PC-3 (cell line): ENCODE measurements around the gene KIFAP3.

Experiments
- EZH2 ChIP-seq: fragments of 300-600 bp; sonication (generic); IDR thresholded peaks from one replicate; pipeline ENCODE4 v1.6.1; 2017; ENCODE audit warnings: antibody characterized with exemption, mild to moderate bottlenecking, low read length; ENCODE audit not compliant: unreplicated experiment
- TF ChIP-seq, protein P1 (sequence below): fragments of 300-600 bp; sonication (generic); conservative IDR thresholded peaks from 2 replicates; pipeline ENCODE4 v1.5.1; 2017; ENCODE audit warnings: antibody characterized with exemption, low read depth, mild to moderate bottlenecking, low read length

DNA sequence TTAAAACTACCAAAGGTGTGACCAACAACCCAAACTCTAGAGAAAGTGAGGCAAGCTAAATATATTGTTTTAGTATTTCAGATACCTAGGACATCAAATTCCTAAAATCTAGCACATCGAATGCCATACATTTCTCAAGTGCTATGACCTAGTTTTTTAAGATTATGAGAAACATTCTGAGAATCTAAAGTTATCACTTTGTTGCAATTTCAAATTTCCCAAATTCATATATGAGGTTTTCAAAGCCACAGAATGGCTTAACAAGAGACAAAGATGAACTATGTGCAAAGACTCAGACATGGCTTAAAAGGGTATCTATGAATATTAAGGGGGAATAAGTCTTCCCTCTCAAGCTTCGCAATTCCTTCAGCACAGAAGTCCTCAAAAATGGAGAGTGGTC is 187.6 kb downstream of the KIFAP3 start:
- TF ChIP-seq, protein P1, sequence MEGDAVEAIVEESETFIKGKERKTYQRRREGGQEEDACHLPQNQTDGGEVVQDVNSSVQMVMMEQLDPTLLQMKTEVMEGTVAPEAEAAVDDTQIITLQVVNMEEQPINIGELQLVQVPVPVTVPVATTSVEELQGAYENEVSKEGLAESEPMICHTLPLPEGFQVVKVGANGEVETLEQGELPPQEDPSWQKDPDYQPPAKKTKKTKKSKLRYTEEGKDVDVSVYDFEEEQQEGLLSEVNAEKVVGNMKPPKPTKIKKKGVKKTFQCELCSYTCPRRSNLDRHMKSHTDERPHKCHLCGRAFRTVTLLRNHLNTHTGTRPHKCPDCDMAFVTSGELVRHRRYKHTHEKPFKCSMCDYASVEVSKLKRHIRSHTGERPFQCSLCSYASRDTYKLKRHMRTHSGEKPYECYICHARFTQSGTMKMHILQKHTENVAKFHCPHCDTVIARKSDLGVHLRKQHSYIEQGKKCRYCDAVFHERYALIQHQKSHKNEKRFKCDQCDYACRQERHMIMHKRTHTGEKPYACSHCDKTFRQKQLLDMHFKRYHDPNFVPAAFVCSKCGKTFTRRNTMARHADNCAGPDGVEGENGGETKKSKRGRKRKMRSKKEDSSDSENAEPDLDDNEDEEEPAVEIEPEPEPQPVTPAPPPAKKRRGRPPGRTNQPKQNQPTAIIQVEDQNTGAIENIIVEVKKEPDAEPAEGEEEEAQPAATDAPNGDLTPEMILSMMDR: no peak
- no peak for TF ChIP-seq EZH2
